RCC 7860 (cell line): ENCODE data around the gene MAT2B.
A peak's percentile ranks its signal among the peaks of the same experiment; 100 is the strongest.

ENCODE experiments used
- DNase-seq: peaks from one replicate; pipeline ENCODE4 v3.0.0-alpha.2; 2015; ENCODE audit warnings: low spot score
- FAIRE-seq: peaks from 2 replicates; lab custom pipeline; 2012; peaks lifted over from hg19 to GRCh38; lab: Jason Lieb, UNC

Gene MAT2B

GRCh38 chr5:163548649-163549048 lies 43.2 kb downstream of the MAT2B start:
- no peak for FAIRE-seq

GRCh38 chr5:163551156-163551555 lies 45.7 kb downstream of the MAT2B start:
- FAIRE-seq, result no peak
- DNase-seq, result no peak

More at GRCh38 chr5:163548649-163549048, 43.2 kb downstream of the MAT2B start:
- no peak for DNase-seq

GRCh38 chr5:163552536-163552935 lies 47.1 kb downstream of the MAT2B start:
- DNase-seq (no peak), FAIRE-seq (no peak)

GRCh38 chr5:163561339-163561738 lies 55.9 kb downstream of the MAT2B start:
- DNase-seq, result no peak
- FAIRE-seq, result no peak

- DNase-seq, result no peak
- no peak for FAIRE-seq
These were observed 56.7 kb downstream of the MAT2B start for GRCh38 chr5:163562071-163562470.

GRCh38 chr5:163563112-163563511 lies 57.7 kb downstream of the MAT2B start:
- FAIRE-seq (no peak), DNase-seq (no peak)

- FAIRE-seq (no peak), DNase-seq (no peak)
These were observed 58.5 kb downstream of the MAT2B start for GRCh38 chr5:163563880-163564279.

GRCh38 chr5:163564321-163564938 lies 59.0 kb downstream of the MAT2B start:
- peak; percentile 25 for DNase-seq
- peak; percentile 88 for FAIRE-seq

GRCh38 chr5:163565492-163565891 lies 60.1 kb downstream of the MAT2B start:
- no peak for DNase-seq
- FAIRE-seq, result no peak

GRCh38 chr5:163565931-163566608 lies 60.7 kb downstream of the MAT2B start:
- DNase-seq (no peak), FAIRE-seq (no peak)

GRCh38 chr5:163566678-163567077 lies 61.3 kb downstream of the MAT2B start:
- no peak for FAIRE-seq
- no peak for DNase-seq

GRCh38 chr5:163567811-163568210 lies 62.4 kb downstream of the MAT2B start:
- DNase-seq (no peak), FAIRE-seq (no peak)
